ENCODE measurements around the gene MYH7.

The MYH7 gene

DNA sequence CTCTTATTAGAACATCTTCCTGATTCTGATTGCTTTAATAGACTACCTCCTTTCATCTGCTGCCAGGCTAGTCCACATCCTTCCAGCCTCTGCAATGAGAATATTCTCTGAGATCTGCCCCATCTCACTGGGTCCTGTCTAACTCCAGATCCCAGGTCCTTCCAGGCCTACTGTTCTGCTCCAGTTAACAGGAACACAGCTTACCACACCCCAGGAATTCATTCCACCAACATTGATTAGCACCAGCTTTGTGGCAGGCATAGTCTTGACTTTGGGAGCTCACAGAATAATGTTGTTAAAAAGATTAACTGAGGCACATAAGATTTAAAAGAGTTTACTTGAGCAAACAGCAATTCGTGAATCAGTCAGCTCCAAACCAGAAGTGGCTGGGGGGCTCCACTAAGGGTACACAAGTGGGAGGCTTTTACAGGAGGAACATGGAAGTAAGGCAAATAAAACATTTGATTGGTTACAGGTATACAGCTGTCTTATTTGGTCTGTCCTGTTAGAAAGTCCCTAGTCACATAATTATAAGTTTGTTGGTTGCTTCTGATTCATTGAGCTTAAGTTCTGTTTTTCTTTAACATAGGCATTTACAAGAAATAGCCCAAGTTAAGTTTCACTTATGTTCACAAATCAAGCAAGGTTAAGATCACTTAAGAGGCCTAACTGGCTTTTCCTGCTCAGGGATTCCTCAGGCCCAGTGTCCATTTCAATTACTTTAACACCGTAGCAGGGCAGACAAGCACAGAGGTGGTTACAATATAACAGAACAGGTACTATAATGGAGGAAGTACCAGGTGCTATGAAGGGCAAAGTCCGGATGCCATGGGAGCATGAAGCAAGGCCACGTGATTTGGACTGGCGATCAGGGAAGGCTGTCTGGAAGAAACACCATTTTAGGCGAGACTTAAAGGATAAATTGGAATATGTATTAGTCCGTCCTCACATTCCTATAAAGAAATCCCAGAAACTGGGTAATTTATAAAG lies 12.2 kb upstream of the MYH7 start:
- no peak for DNase-seq

GRCh38 chr14:23446291-23446851 lies 10.9 kb upstream of the MYH7 start:
- DNase-seq = no peak

DNA sequence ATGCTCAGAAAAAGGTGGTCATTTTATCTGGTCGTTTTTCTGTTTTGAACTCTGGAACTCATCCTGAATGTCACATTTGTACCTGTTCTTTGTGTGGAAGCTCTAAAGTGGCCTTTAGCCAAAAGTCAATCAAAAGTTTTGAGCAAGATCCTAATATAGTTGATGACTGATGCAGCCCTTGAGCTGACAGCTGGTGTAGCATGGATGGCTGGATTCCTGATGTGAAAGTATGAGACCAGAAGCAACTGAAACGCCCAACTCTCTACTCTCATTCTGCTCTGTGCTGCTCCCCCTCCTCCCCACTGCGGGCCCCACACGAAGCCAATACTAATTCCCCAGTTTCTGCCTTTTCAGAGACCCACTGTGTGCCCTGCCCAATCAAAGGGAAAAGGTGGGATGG lies 10.3 kb upstream of the MYH7 start:
- DNase-seq = no peak

- DNase-seq = no peak
These were observed 8.9 kb upstream of the MYH7 start for GRCh38 chr14:23444314-23444713.

DNA sequence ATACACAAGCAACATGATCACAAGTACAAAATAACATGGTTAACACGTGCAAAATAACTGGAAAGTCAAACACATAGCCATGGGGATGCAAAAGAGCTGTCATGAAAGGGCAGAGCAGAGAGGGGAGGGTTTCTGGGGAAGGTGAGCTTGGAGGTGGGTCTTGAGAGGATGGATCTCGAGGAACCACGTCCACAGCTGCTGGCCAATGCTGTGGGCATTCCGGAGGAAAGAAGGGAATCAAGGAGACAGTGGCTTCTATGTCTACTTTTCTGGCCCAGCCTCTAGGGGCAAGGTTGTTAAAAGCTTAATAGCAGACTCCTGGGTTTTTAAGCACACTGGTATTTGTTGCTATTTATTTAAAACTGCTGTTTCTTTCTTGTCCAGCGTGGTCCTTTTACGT lies 8.4 kb upstream of the MYH7 start:
- no peak for DNase-seq

- no peak for DNase-seq
These were observed 8.0 kb upstream of the MYH7 start for GRCh38 chr14:23443411-23443812.

GRCh38 chr14:23442721-23443356 lies 7.4 kb upstream of the MYH7 start:
- no peak for DNase-seq

- no peak for DNase-seq
These were observed 5.6 kb upstream of the MYH7 start for GRCh38 chr14:23441076-23441475.

DNA sequence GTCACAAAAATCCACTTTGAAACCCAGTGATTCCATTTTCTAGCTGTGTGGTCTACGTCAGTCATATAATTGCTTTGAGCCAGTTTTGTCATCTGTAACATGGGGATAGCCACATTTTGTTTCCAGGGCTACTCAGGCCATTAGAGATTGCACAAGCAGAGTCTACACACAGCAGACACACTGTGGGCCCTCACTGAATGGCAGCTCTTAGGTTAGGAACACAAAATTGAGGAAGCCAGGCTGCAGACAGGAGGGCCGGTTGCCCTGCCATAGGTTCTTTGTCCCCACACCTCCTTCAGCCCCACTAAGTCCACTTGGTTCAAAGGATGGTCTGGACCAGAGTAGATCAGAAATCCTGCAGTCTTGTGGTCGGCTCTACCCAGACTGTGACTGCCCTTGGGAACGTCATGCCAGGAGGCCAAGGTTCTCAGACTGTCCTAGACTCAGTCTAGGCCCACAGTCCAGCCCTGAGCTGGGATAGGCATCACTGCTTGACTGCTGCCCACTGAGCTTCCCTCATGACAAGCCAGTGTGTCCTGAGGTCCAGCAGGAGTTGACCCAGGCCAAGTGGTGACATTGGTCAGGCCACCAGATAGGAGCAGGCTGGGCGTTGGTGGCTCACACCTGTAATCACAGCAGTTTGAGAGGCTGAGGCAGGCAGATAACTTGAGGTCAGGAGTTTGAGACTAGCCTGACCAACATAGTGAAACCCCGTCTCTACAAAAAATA lies 3.8 kb upstream of the MYH7 start:
- no peak for DNase-seq

- DNase-seq = no peak
These were observed 2.9 kb upstream of the MYH7 start for GRCh38 chr14:23438101-23438971.

DNA sequence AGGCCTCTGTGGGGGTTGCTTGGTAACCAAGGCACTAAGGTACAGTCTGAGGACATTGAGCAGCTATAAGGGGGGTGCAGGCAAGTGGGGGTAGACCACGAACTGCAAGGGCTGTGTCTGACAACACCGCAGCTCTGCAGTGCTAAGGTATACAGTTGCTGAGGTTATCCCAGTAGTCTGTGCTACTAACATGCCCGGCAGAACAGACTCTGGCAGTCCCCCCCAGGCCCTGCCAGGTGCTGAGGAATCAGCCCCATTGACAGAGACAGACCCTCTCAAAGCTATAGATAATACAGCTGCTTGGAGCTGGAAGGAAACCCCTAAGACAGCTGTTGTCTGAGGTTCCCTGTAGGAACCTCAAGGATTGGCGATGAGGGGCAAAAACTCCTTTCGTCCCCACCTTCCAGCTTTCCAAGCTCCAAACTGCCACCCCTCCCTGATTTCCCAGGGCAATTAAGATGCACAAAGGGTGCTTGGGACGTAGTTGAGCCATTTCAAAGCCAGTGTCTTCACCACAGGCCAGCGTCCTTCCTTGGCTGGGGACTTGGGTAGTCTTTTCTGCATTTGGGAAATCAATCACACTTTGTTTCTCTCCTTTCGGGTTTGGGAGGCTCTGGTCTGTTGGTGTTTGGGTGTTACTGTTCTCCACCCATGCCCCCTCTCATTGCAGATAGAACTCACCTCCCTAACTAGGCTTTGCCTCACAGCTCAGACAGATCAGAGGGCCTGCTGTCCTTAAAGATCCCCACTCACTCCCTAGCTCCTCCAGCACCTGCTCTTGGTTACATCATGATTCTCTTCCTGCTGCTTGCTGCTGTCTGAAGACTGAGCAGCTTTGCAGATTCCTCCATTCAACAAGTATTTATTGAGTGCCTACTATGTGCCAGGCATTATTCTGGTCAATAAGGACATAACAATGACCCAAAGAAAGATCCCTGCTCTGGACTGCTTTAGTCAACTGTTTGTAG lies 2.0 kb upstream of the MYH7 start:
- no peak for DNase-seq

DNA sequence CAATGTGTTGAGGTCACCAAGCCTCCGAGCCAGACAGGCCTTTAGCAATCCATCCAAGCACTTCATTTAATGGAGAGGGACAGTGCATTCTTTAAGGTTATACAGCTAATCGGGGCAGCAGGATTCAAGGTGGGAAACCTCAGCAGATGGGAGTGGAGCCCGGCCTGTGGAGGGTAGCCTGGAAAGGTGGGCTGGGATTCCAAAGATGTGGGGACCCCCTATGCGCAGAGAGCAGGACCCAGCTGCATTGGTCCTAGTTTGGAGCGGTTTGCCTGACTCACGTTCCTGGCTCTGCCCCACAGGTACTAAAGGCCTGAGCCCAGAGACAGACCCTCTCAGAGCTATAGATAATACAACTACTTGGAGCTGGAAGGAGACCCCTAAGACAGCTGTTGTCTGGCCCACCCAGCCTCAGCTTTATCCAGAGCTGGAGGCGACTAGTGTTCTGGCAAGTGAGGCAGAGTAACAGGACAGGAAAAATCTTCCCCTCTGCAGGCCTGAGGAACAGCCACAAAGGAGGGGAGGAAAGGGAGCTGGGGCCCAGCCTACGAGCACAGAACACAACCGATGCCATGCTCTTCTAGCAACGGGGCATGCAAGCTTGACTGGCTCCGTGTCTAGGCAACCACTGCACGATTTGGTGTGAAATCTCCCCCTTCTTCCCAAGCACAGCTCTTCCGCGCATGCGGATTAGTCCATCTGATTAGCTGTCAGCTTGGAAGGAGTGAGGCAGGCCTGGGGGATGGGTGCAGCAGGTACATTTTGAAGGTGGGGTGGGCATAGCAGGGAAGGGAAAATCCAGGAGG lies 1.1 kb upstream of the MYH7 start:
- DNase-seq = no peak

DNA sequence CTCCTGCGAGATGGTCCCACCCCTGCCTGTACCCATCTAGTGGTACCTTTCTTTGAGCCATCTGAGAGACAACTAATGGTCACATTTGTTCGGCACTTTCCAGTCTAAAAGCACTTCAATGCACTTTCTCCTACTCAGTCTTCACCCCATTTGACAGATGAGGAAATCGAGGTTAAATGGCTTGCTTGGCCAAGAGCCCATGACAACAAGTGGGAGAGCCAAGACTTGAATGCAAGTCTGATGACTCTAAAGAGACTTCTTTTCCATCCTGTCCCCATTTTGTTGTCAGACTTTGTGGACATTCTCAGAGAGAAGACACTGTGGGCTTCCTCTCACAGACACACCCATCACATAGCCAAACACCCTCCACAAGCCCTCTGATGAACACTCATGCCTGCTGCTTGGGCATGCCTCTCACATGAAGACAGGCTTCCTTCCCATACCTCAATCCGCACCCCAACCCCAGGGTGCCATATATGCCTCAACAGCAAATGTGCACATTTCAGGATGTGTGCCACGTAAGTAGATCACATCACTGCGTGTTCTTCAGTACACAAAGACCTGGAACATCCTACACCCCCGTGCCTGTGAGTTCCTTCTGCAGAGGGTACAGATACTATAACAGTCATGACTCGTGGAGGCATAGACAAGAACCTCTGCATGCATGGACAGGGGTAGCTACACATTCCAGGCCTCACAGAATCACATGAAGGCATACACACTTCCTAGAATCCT lies 805 bp downstream of the MYH7 start:
- no peak for DNase-seq

GRCh38 chr14:23433457-23433856 lies 2.0 kb downstream of the MYH7 start:
- no peak for DNase-seq

DNA sequence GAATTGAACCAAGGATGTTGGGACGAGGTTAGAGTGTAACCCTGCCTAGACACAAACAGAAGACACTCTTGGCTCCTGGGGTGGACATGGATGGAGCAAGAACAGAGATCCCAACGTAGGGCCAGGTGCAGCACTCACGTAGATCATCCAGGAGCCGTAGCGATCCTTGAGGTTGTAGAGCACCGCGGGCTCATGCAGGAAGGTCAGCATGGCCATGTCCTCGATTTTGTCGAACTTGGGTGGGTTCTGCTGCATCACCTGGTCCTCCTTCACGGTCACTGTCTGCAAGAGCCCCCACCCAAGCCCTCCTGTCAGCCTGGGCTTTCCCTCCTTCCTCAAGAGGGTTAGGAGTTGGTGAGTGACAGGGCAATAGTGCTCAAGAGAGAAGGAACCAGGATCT lies 2.5 kb downstream of the MYH7 start:
- DNase-seq = no peak

- no peak for DNase-seq
These were observed 3.1 kb downstream of the MYH7 start for GRCh38 chr14:23432102-23432925.

GRCh38 chr14:23431486-23431885 lies 4.0 kb downstream of the MYH7 start:
- no peak for DNase-seq

DNA sequence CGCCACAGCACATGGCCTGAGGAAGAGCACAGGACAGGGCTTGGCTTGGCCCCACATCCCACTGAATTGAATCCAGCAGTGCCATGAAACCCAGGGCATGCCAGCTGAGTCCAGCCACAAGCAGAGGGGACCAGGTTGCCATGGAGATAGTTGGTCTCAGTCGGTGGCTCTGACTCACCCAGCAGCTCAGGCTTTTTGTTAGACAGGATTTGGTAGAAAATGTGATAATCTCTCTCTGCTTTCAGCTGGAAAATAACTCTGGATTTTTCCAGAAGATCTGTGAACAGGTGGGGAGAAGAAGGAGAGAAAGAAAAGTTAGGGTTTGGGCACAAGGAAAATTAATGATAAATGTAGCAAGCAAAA lies 4.8 kb downstream of the MYH7 start:
- no peak for DNase-seq
